GM12878 (cell line): ENCODE measurements around the gene CPT1C. TPM values are rescaled to one million over a fixed set of nuclear protein-coding genes. Genes with fewer than 3 reads are reported as not detected.
A peak's percentile ranks its signal among the peaks of the same experiment; 100 is the strongest.

Experiments
- ATAC-seq: fragments of 200-7000 bp; cut with Tn5 transposase; 3 replicates; pipeline ENCODE4 v1.9.1; 2020; ENCODE audit warnings: mild to moderate bottlenecking, moderate library complexity
- BruUV-seq: library from RNA; stranded (reverse); fragments of 400-500 nt; replicated peaks from 2 replicates; lab custom pipeline; 2021; lab: Mats Ljungman, UMichigan
- CTCF ChIA-PET: fragments of 300-600 bp; sonication (Branson Sonifier 250); formaldehyde crosslinking; extraction: SDS; loops from one replicate; lab custom pipeline; 2021; ENCODE audit warnings: inconsistent platforms; lab: Yijun Ruan, JAX
- POLR2A ChIA-PET: fragments of 350-600 bp; formaldehyde crosslinking; extraction: SDS; loops from one replicate; lab custom pipeline; 2021; ENCODE audit warnings: inconsistent platforms; lab: Charles Lee
- RAD21 ChIA-PET: fragments of 300-600 bp; sonication (Branson Sonifier 250); formaldehyde crosslinking; loops from one replicate; lab custom pipeline; 2023; ENCODE audit warnings: antibody characterized with exemption; ENCODE audit not compliant: unreplicated experiment; lab: Charles Lee
- SMC1A ChIA-PET: fragments of 300-600 bp; sonication (Branson Sonifier 250); formaldehyde crosslinking; loops from one replicate; lab custom pipeline; 2023; ENCODE audit not compliant: unreplicated experiment, uncharacterized antibody; lab: Charles Lee
- DNase-seq: peaks from one replicate; pipeline ENCODE4 v3.0.0-alpha.2; 2011; ENCODE audit warnings: low read depth, low spot score
- FAIRE-seq: peaks from 3 replicates; lab custom pipeline; 2011; peaks lifted over from hg19 to GRCh38; lab: Jason Lieb, UNC
- H2AFZ ChIP-seq: 2 replicates; pipeline ENCODE4 v1.6.0; 2011; ENCODE audit warnings: low read depth, low read length, control low read depth; ENCODE audit not compliant: control insufficient read depth
- H3K27ac ChIP-seq: 2 replicates; pipeline ENCODE4 v1.5.1; 2011; ENCODE audit warnings: control low read depth; ENCODE audit not compliant: control insufficient read depth, insufficient read depth
- H3K27me3 ChIP-seq, 2 experiments: replicated peaks in 1 of 2; 2 replicates each; pipeline versions ENCODE4 v1.6.0 to v1.6.1; 2011; ENCODE audit warnings: low read length in 1 of 2; ENCODE audit not compliant: control insufficient read depth in 2 of 2, insufficient read depth in 2 of 2
- H3K36me3 ChIP-seq, 2 experiments: 2 replicates each; pipeline ENCODE4 v1.5.1; 2011; ENCODE audit warnings: low read length in 1 of 2; ENCODE audit not compliant: control insufficient read depth in 2 of 2, insufficient read depth in 2 of 2
- H3K4me1 ChIP-seq: 2 replicates; pipeline ENCODE4 v1.6.1; 2011; ENCODE audit warnings: mild to moderate bottlenecking, low read length, moderate library complexity, mixed read lengths; ENCODE audit not compliant: control insufficient read depth, insufficient read depth
- H3K4me2 ChIP-seq: 2 replicates; pipeline ENCODE4 v1.6.0; 2011; ENCODE audit warnings: control low read depth; ENCODE audit not compliant: control insufficient read depth, insufficient read depth
- H3K4me3 ChIP-seq: fragments of 200-600 bp; sonication (generic); 2 replicates; pipeline ENCODE4 v1.5.1; 2016
- H3K79me2 ChIP-seq: 2 replicates; pipeline ENCODE4 v1.6.0; 2011; ENCODE audit warnings: low read length; ENCODE audit not compliant: control insufficient read depth, insufficient read depth
- H3K9ac ChIP-seq: 2 replicates; pipeline ENCODE4 v1.8.0; 2011; ENCODE audit warnings: low read length, control low read depth, mixed read lengths; ENCODE audit not compliant: control insufficient read depth, insufficient read depth
- H3K9me3 ChIP-seq: replicated peaks from 3 replicates; pipeline ENCODE4 v1.5.1; 2011; ENCODE audit warnings: mild to moderate bottlenecking, low read length; ENCODE audit not compliant: control insufficient read depth, insufficient read depth
- H4K20me1 ChIP-seq: 2 replicates; pipeline ENCODE4 v1.6.0; 2011; ENCODE audit not compliant: control insufficient read depth, insufficient read depth
- ASH2L ChIP-seq: fragments of 300-600, 200-600 bp; sonication (generic); IDR thresholded peaks from 2 replicates; pipeline ENCODE4 v1.6.1; 2017; ENCODE audit warnings: low read depth, mild to moderate bottlenecking, borderline replicate concordance
- CBX5 ChIP-seq: sonication (generic); IDR thresholded peaks from 2 replicates; pipeline ENCODE4 v1.6.1; 2016; ENCODE audit warnings: low read depth, moderate library complexity, mild to moderate bottlenecking, inconsistent platforms
- HDAC6 ChIP-seq: fragments of 200-600 bp; sonication (generic); IDR thresholded peaks from one replicate; pipeline ENCODE4 v1.8.0; 2017; ENCODE audit warnings: antibody characterized with exemption; ENCODE audit not compliant: unreplicated experiment
- HDGF ChIP-seq: fragments of 450-650 bp; IDR thresholded peaks from 2 replicates; pipeline ENCODE4 v1.6.1; 2016; ENCODE audit warnings: antibody characterized with exemption
- JUNB ChIP-seq: IDR thresholded peaks from 2 replicates; pipeline ENCODE4 v1.6.1; 2016; ENCODE audit warnings: antibody characterized with exemption, mild to moderate bottlenecking
- KLF5 ChIP-seq: fragments of 450-650 bp; IDR thresholded peaks from 2 replicates; pipeline ENCODE4 v1.6.1; 2014; ENCODE audit warnings: mild to moderate bottlenecking; ENCODE audit not compliant: partially characterized antibody
- MEF2A ChIP-seq: IDR thresholded peaks from 2 replicates; pipeline ENCODE4 v1.6.1; 2011; ENCODE audit warnings: low read depth, mild to moderate bottlenecking, low read length, moderate library complexity; ENCODE audit not compliant: insufficient read depth
- PML ChIP-seq: IDR thresholded peaks from 2 replicates; pipeline ENCODE4 v1.6.1; 2012; ENCODE audit warnings: low read length, inconsistent platforms
- SREBF2 ChIP-seq: IDR thresholded peaks from 2 replicates; pipeline ENCODE4 v1.6.1; 2012; ENCODE audit warnings: mild to moderate bottlenecking, low read length
- ZNF24 ChIP-seq: fragments of 450-650 bp; IDR thresholded peaks from 2 replicates; pipeline ENCODE4 v1.6.1; 2017; ENCODE audit warnings: antibody characterized with exemption, mild to moderate bottlenecking
- WGBS: methylation state at CpG from one replicate; pipeline ENCODE4 v1.1.6; 2016; ENCODE audit warnings: low lambda C conversion rate; ENCODE audit not compliant: insufficient replicate concordance, insufficient coverage; ENCODE audit errors: missing lambda C conversion rate; 5-methylcytosine and 5-hydroxymethylcytosine counted together
- in situ Hi-C: fragments of 300-500 bp; cut with MboI; formaldehyde crosslinking; loops from 9 replicates; pipeline ENCODE4 v1.14.3; 2018; ENCODE audit warnings: mixed read lengths
- intact Hi-C: fragments of 100-400 bp; cut with micrococcal nuclease; formaldehyde crosslinking; loops from one replicate; pipeline ENCODE4 v1.14.2; 2022; ENCODE audit not compliant: unreplicated experiment
- polyA plus RNA-seq, 11 experiments: library from polyadenylated mRNA; depleted of rRNA in 4 of 11; unstranded in 6 of 11; stranded (reverse) in 5 of 11; fragments of >200 nt; fragmentation: Nextera tagmentation in 4 of 11; fragmentation: Illumina TruSeq in 1 of 11; extraction: Ambion mirVana in 4 of 11; extraction: Trizol in 1 of 11; gene quantifications; 1 replicate in 1 of 11; 2 replicates in 10 of 11; pipeline versions ENCODE4 v1.2.1 to v1.2.3, GENCODE V29; 2011 to 2016; ENCODE audit warnings: inconsistent platforms in 2 of 11, missing spikeins in 2 of 11, low read depth in 1 of 11
- total RNA-seq, 4 experiments: library from RNA; depleted of rRNA in 3 of 4; stranded (reverse); fragments of >200 nt in 3 of 4; fragmentation: Illumina TruSeq in 1 of 4; extraction: Trizol in 1 of 4; gene quantifications; 2 replicates each; pipeline versions ENCODE4 v1.2.1 to v1.2.3, GENCODE V29; 2013 to 2021

Gene CPT1C
- total and polyA plus RNA-seq, 10 of the 15 experiments (the other 5 are each of a cell fraction or from before 2014, with no cell fraction given) = 0.04 to 0.56 (median 0.21) TPM; not detected in 3

DNA sequence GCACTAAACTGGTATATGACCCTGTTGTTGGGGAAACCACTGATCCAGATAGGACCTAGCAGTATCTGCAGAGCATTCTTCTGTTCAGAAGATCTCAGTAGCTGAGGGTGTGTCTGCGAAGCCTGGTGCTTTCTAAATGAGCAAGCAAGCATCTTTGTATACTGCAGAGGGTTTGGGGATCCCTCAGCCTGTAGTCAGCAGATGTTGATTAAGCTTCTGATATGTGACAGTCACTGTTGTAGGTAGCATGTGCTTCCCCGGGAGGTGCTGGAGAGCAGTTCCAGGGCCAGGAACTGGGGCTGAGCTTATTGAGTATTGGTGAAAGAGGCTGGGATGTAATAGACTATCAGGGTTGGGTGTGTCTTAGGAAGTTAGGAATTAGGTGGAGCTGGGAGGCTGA lies 47.5 kb upstream of the CPT1C start:
- Histone ChIP-seq H3K36me3 (peaks cover 0 to 5% of the 10 kb centered on the region in 2 experiments; a peak in 3 of 4 replicates), H3K27ac (no peak overlapping the region; the same call in 1 of the 2 replicates), H3K4me2 (peak overlapping the region; percentile 62), H3K4me1 (peaks cover 18% of the 10 kb centered on the region), H3K9me3 (no peaks in the 10 kb centered on the region), H3K27me3 (no peaks in the 10 kb centered on the region), H2AFZ (no peak overlapping the region), H3K9ac (peak overlapping the region; percentile 97; the same call in 1 of the 2 replicates), H3K4me3 (peak overlapping the region; percentile 32), H3K79me2 (peaks cover 36% of the 10 kb centered on the region), H4K20me1 (no peaks in the 10 kb centered on the region)
- ChIA-PET CTCF (interaction anchor here (1.0 to 5.1 kb wide), 6 partner anchors 21 to 138 kb away, joined by 3 to 130 read pairs (median 7); partner anchors contain the start of genes BCL2L12, IRF3 and PRMT1), POLR2A (interaction anchor here (0.5 to 6.5 kb wide), 5 partner anchors 22 to 391 kb away, joined by 4 to 200 read pairs (median 23); partner anchors contain the start of genes BCL2L12, IRF3, NOSIP and PRMT1), RAD21 (interaction anchor here (1.5 to 5.1 kb wide), 3 partner anchors 21 to 37 kb away, joined by 3 to 131 read pairs (median 6); partner anchors contain the start of gene PRMT1), SMC1A (interaction anchor here (0.9 to 1.9 kb wide), 5 partner anchors 12 to 36 kb away, joined by 3 to 9 read pairs (median 4); partner anchors contain the start of genes BCL2L12 and IRF3)
- ATAC-seq (no peak), FAIRE-seq (no peak), DNase-seq (no peak)
- BruUV-seq = no TSS peak
- 19% methylated on average over 2 of the region's 2 CpGs for whole genome bisulfite sequencing
- in situ Hi-C loops = no loop called here
- TF ChIP-seq ZNF24 (no peak), JUNB (peak; percentile 62), HDGF (peak; percentile 58; the same call in 1 of the 2 replicates)
- intact Hi-C loops = loop anchor here (2.0 to 5.0 kb wide), 2 partner anchors 21 to 51 kb away; partner anchors contain the start of genes BCL2L12, IRF3 and PRR12

DNA sequence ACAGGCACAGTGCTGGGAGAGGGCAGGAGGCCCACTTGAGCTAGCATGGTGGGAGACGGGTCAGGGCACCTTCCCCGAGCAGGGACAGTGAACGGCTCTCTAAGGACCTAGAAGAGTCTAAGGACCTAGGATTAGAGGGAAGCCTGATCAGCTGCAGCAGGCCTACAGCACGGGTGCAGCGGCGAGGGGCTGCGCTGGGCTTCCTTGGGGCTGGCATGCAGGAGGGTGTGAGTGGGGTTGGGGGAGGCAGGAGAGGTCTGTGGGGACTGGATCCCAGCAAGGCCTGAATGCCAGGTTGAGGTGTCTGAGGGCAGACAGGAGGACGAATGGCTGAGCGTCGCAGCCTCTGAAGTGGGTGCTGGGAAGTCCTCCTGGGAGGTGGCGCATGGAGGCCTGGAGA lies 45.3 kb upstream of the CPT1C start:
- Histone ChIP-seq H3K9me3 (no peaks in the 10 kb centered on the region), H3K4me1 (peaks cover 12% of the 10 kb centered on the region), H3K27ac (no peak overlapping the region), H3K4me2 (no peak overlapping the region), H2AFZ (no peak overlapping the region), H3K27me3 (no peaks in the 10 kb centered on the region), H4K20me1 (no peaks in the 10 kb centered on the region), H3K9ac (no peak overlapping the region), H3K79me2 (peaks cover 36% of the 10 kb centered on the region), H3K4me3 (no peak overlapping the region), H3K36me3 (peaks cover 0 to 5% of the 10 kb centered on the region in 2 experiments; a peak in 3 of 4 replicates)
- DNase-seq (no peak), ATAC-seq (no peak), FAIRE-seq (no peak)
- intact Hi-C loops = no loop called here
- no TSS peak for BruUV-seq
- ChIA-PET POLR2A (interaction anchor here (0.6 to 6.5 kb wide), 2 partner anchors 30 to 166 kb away, joined by 3 to 200 read pairs; partner anchors contain the start of gene PRMT1), SMC1A (no interaction called here), CTCF (no interaction called here), RAD21 (no interaction called here)
- 93% methylated on average over 11 of the region's 11 CpGs for WGBS
- in situ Hi-C loops = no loop called here
- no peak for TF ChIP-seq SREBF2
- no peak for TF ChIP-seq MEF2A
- no peak for TF ChIP-seq CBX5
- no peak for TF ChIP-seq PML
- no peak for TF ChIP-seq HDAC6
- no peak for TF ChIP-seq HDGF
- no peak for TF ChIP-seq ASH2L
- TF ChIP-seq KLF5 = no peak
